Measurements from ENCODE around the gene TMEM247. TPM values are rescaled to one million over a fixed set of nuclear protein-coding genes. Genes with fewer than 3 reads are reported as not detected.

TMEM247 gene
- total RNA-seq, 1 donor from 2014 or later = not detected

GRCh38 chr2:46493971-46494250 lies 14.5 kb downstream of the TMEM247 start:
- Mint-ChIP-seq H3K4me1 (ENCODE audit: low read depth) (peaks cover 4% of the 10 kb centered on the region), H3K4me3 (ENCODE audit: low read depth) (no peak overlapping the region), H3K27me3 (peaks cover 34% of the 10 kb centered on the region), H3K9me3 (ENCODE audit: low read depth) (no peaks in the 10 kb centered on the region), H3K27ac (no peak overlapping the region), H3K36me3 (ENCODE audit: insufficient read depth) (no peaks in the 10 kb centered on the region)
- DNase-seq (ENCODE audit: low spot score, unreplicated experiment) = no peak
- no peak for TF ChIP-seq CTCF (IDR thresholded peaks at IDR 0.05; ENCODE audit: unreplicated experiment)

GRCh38 chr2:46494596-46494995 lies 15.2 kb downstream of the TMEM247 start:
- H3K27ac Mint-ChIP-seq = no peak overlapping the region
- no peaks in the 10 kb centered on the region for H3K36me3 Mint-ChIP-seq (ENCODE audit: insufficient read depth)
- H3K4me1 Mint-ChIP-seq (ENCODE audit: low read depth) = peaks cover 6% of the 10 kb centered on the region
- H3K9me3 Mint-ChIP-seq (ENCODE audit: low read depth) = no peaks in the 10 kb centered on the region
- no peak for DNase-seq (ENCODE audit: low spot score, unreplicated experiment)
- H3K27me3 Mint-ChIP-seq = peaks cover 36% of the 10 kb centered on the region
- no peak overlapping the region for H3K4me3 Mint-ChIP-seq (ENCODE audit: low read depth)
- no peak for TF ChIP-seq CTCF (IDR thresholded peaks at IDR 0.05; ENCODE audit: unreplicated experiment)

GRCh38 chr2:46495231-46496030 lies 16.1 kb downstream of the TMEM247 start:
- TF ChIP-seq CTCF (IDR thresholded peaks at IDR 0.05; ENCODE audit: unreplicated experiment) = no peak
- Mint-ChIP-seq H3K27ac (no peak overlapping the region), H3K27me3 (peaks cover 38% of the 10 kb centered on the region), H3K36me3 (ENCODE audit: insufficient read depth) (no peaks in the 10 kb centered on the region), H3K4me1 (ENCODE audit: low read depth) (peaks cover 12% of the 10 kb centered on the region), H3K4me3 (ENCODE audit: low read depth) (no peak overlapping the region), H3K9me3 (ENCODE audit: low read depth) (no peaks in the 10 kb centered on the region)
- no peak for DNase-seq (ENCODE audit: low spot score, unreplicated experiment)

GRCh38 chr2:46497766-46498165 lies 18.4 kb downstream of the TMEM247 start:
- H3K4me1 Mint-ChIP-seq (ENCODE audit: low read depth) = peaks cover 13% of the 10 kb centered on the region
- no peak overlapping the region for H3K4me3 Mint-ChIP-seq (ENCODE audit: low read depth)
- H3K36me3 Mint-ChIP-seq (ENCODE audit: insufficient read depth) = no peaks in the 10 kb centered on the region
- peaks cover 42% of the 10 kb centered on the region for H3K27me3 Mint-ChIP-seq
- no peak overlapping the region for H3K27ac Mint-ChIP-seq
- H3K9me3 Mint-ChIP-seq (ENCODE audit: low read depth) = no peaks in the 10 kb centered on the region
- DNase-seq (ENCODE audit: low spot score, unreplicated experiment) = no peak
- no peak for TF ChIP-seq CTCF (IDR thresholded peaks at IDR 0.05; ENCODE audit: unreplicated experiment)

- no peaks in the 10 kb centered on the region for H3K9me3 Mint-ChIP-seq (ENCODE audit: low read depth)
- H3K4me1 Mint-ChIP-seq (ENCODE audit: low read depth) = peaks cover 13% of the 10 kb centered on the region
- DNase-seq (ENCODE audit: low spot score, unreplicated experiment) = no peak
- peak overlapping the region; percentile 8 for H3K4me3 Mint-ChIP-seq (ENCODE audit: low read depth)
- H3K27ac Mint-ChIP-seq = no peak overlapping the region
- H3K36me3 Mint-ChIP-seq (ENCODE audit: insufficient read depth) = no peaks in the 10 kb centered on the region
- TF ChIP-seq CTCF (IDR thresholded peaks at IDR 0.05; ENCODE audit: unreplicated experiment) = no peak
- H3K27me3 Mint-ChIP-seq = peaks cover 43% of the 10 kb centered on the region
Measured at GRCh38 chr2:46498681-46499080, 19.3 kb downstream of the TMEM247 start.
